ENCODE data around the gene TACR2. TPM values are rescaled to one million over a fixed set of nuclear protein-coding genes. Genes with fewer than 3 reads are reported as not detected.

Gene TACR2
- total and polyA plus RNA-seq, 2 of the 13 experiments (the other 11 are each of a cell fraction or from before 2014, with no cell fraction given) = 0.04 TPM; not detected in 1

GRCh38 chr10:69464401-69464800 is 47.7 kb upstream of the TACR2 start (continued):
- no peak for TF ChIP-seq TBX3 (IDR thresholded peaks at IDR 0.05; ENCODE audit: borderline replicate concordance)
- TF ChIP-seq PRDM4 (CRISPR knock-in tag; IDR thresholded peaks at IDR 0.05; ENCODE audit: borderline replicate concordance) = no peak
- no peak for TF ChIP-seq ZSCAN12 (CRISPR knock-in tag; IDR thresholded peaks at IDR 0.05)
- TF ChIP-seq ZMYM3 (CRISPR knock-in tag; IDR thresholded peaks at IDR 0.05) = no peak
- no peak for TF ChIP-seq PRDM15 (CRISPR knock-in tag; IDR thresholded peaks at IDR 0.05)
- no peak for TF ChIP-seq ZBTB4 (CRISPR knock-in tag; IDR thresholded peaks at IDR 0.05; ENCODE audit: borderline replicate concordance)
- TF ChIP-seq IRX3 (CRISPR knock-in tag; IDR thresholded peaks at IDR 0.05; ENCODE audit: borderline replicate concordance, low read depth) = no peak
- no peak for TF ChIP-seq SMARCE1 (IDR thresholded peaks at IDR 0.05; ENCODE audit: borderline replicate concordance)
- no peak for TF ChIP-seq KLF6 (CRISPR knock-in tag; IDR thresholded peaks at IDR 0.05)
- TF ChIP-seq BCL6 (CRISPR knock-in tag; IDR thresholded peaks at IDR 0.05) = no peak

Data from HepG2 (cell line).